Esophagus mucosa (tissue), 1 donor: ENCODE measurements around the gene ACER3. TPM values are rescaled to one million over a fixed set of nuclear protein-coding genes. Genes with fewer than 3 reads are reported as not detected.
"Not testable (repeated sequence)": the region's sequence is repeated elsewhere in the genome, so short reads cannot be mapped to it uniquely, and the experiment has no call there.

Source experiments
- ATAC-seq: fragments of 200-7000 bp; cut with Tn5 transposase; one replicate; pipeline ENCODE4 v1.9.1; 2020
- total RNA-seq: library from RNA; stranded (reverse); gene quantifications from one replicate; pipeline ENCODE4 v1.2.4, GENCODE V29; 2023
- donor health status: DM: yes; HTN: yes; CAD: no.

The ACER3 gene
- total RNA-seq, 1 donor from 2014 or later = 26.0 TPM

- ATAC-seq = no peak
These were observed 12.5 kb downstream of the ACER3 start for GRCh38 chr11:76872959-76873827.

- ATAC-seq = no peak
These were observed 17.3 kb downstream of the ACER3 start for GRCh38 chr11:76878014-76878413.

GRCh38 chr11:76880314-76880713 is 19.6 kb downstream of the ACER3 start:
- no peak for ATAC-seq

- ATAC-seq = no peak
These were observed 20.2 kb downstream of the ACER3 start for GRCh38 chr11:76880956-76881355.

- peak; percentile 79 for ATAC-seq
These were observed 24.8 kb downstream of the ACER3 start for GRCh38 chr11:76885390-76886097.

GRCh38 chr11:76888989-76889388 is 28.3 kb downstream of the ACER3 start:
- ATAC-seq = no peak

GRCh38 chr11:76889411-76889975 is 28.8 kb downstream of the ACER3 start:
- no peak for ATAC-seq

- no peak for ATAC-seq
These were observed 29.6 kb downstream of the ACER3 start for GRCh38 chr11:76890329-76890728.

GRCh38 chr11:76891285-76891684 is 30.6 kb downstream of the ACER3 start:
- no peak for ATAC-seq

GRCh38 chr11:76891793-76892192 is 31.1 kb downstream of the ACER3 start:
- ATAC-seq = no peak

GRCh38 chr11:76892306-76892705 is 31.6 kb downstream of the ACER3 start:
- ATAC-seq = no peak

GRCh38 chr11:76897233-76897632 is 36.5 kb downstream of the ACER3 start:
- ATAC-seq = no peak

- no peak for ATAC-seq
These were observed 40.4 kb downstream of the ACER3 start for GRCh38 chr11:76901144-76901543.

- not testable (repeated sequence) for ATAC-seq
These were observed 40.9 kb downstream of the ACER3 start for GRCh38 chr11:76901622-76902021.

- no peak for ATAC-seq
These were observed 41.6 kb downstream of the ACER3 start for GRCh38 chr11:76902121-76903014.

GRCh38 chr11:76903325-76903724 is 42.6 kb downstream of the ACER3 start:
- peak; percentile 89 for ATAC-seq

- no peak for ATAC-seq
These were observed 50.1 kb downstream of the ACER3 start for GRCh38 chr11:76910620-76911414.

- ATAC-seq = no peak
These were observed 50.7 kb downstream of the ACER3 start for GRCh38 chr11:76911415-76911808.

GRCh38 chr11:76916712-76917111 is 56.0 kb downstream of the ACER3 start:
- no peak for ATAC-seq

- ATAC-seq = peak; percentile 75
These were observed 58.2 kb downstream of the ACER3 start for GRCh38 chr11:76918941-76919386.

GRCh38 chr11:76919467-76919866 is 58.7 kb downstream of the ACER3 start:
- no peak for ATAC-seq
